ENCODE results near the gene DENND5A. TPM values are rescaled to one million over a fixed set of nuclear protein-coding genes. Genes with fewer than 3 reads are reported as not detected.

DENND5A gene
- total and polyA plus RNA-seq, 8 donors, result 65.7 to 106 (median 96.7) TPM

- H3K27ac ChIP-seq, result no peak overlapping the region
- intact Hi-C loops (cut with DNase I), result no loop called here
- no peaks in the 10 kb centered on the region for H3K9me3 ChIP-seq
- H3K27me3 ChIP-seq, result no peaks in the 10 kb centered on the region
- no peaks in the 10 kb centered on the region for H3K36me3 ChIP-seq
- no peak for DNase-seq
- H3K4me1 ChIP-seq, result no peaks in the 10 kb centered on the region
- TF ChIP-seq, protein P1, sequence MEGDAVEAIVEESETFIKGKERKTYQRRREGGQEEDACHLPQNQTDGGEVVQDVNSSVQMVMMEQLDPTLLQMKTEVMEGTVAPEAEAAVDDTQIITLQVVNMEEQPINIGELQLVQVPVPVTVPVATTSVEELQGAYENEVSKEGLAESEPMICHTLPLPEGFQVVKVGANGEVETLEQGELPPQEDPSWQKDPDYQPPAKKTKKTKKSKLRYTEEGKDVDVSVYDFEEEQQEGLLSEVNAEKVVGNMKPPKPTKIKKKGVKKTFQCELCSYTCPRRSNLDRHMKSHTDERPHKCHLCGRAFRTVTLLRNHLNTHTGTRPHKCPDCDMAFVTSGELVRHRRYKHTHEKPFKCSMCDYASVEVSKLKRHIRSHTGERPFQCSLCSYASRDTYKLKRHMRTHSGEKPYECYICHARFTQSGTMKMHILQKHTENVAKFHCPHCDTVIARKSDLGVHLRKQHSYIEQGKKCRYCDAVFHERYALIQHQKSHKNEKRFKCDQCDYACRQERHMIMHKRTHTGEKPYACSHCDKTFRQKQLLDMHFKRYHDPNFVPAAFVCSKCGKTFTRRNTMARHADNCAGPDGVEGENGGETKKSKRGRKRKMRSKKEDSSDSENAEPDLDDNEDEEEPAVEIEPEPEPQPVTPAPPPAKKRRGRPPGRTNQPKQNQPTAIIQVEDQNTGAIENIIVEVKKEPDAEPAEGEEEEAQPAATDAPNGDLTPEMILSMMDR (IDR thresholded peaks at IDR 0.05), result no peak
- no peak for ATAC-seq
- no peak overlapping the region for H3K4me3 ChIP-seq
These were observed 143.7 kb downstream of the DENND5A start for GRCh38 chr11:9121469-9121796.

- H3K4me1 ChIP-seq, result no peaks in the 10 kb centered on the region
- TF ChIP-seq, protein P1 (IDR thresholded peaks at IDR 0.05), result no peak
- no peak overlapping the region for H3K27ac ChIP-seq
- H3K4me3 ChIP-seq, result no peak overlapping the region
- DNase-seq (no peak), ATAC-seq (no peak)
- H3K9me3 ChIP-seq, result no peaks in the 10 kb centered on the region
- no peaks in the 10 kb centered on the region for H3K27me3 ChIP-seq
- intact Hi-C loops (cut with DNase I), result no loop called here
- no peaks in the 10 kb centered on the region for H3K36me3 ChIP-seq
These were observed 144.3 kb downstream of the DENND5A start for GRCh38 chr11:9120664-9121468.

GRCh38 chr11:9118277-9118676 lies 146.9 kb downstream of the DENND5A start:
- Histone ChIP-seq H3K27ac (no peak overlapping the region), H3K27me3 (no peaks in the 10 kb centered on the region), H3K36me3 (no peaks in the 10 kb centered on the region), H3K9me3 (peaks cover 0 to 8% of the 10 kb centered on the region in 2 donors), H3K4me3 (no peak overlapping the region), H3K4me1 (no peaks in the 10 kb centered on the region)
- intact Hi-C loops (cut with DNase I), result no loop called here
- no peak for ATAC-seq
- DNase-seq, result no peak
- TF ChIP-seq, protein P1 (IDR thresholded peaks at IDR 0.05), result no peak

DNA sequence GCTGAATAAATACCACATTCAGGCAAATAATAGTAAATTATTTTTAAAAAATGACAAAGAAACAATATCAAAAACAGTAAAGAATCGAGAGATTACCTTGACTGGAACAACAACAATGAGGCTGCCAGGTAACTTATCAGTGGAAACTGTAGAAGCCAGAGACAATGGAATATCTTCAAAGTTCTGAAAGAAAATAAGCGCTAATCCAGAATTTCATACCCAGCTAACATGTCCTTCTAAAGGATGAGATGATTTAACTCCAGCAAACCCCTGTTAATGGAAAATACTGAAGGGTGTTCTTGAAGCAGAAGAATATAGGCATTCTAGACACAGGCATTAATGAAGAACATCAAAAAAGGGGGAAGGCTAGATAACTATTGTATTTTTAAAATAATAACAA lies 153.1 kb downstream of the DENND5A start:
- DNase-seq, result no peak
- Histone ChIP-seq H3K4me1 (no peaks in the 10 kb centered on the region), H3K27ac (no peak overlapping the region), H3K27me3 (no peaks in the 10 kb centered on the region), H3K9me3 (peaks cover 0 to 29% of the 10 kb centered on the region in 2 donors), H3K36me3 (no peaks in the 10 kb centered on the region), H3K4me3 (no peak overlapping the region)
- TF ChIP-seq, protein P1 (IDR thresholded peaks at IDR 0.05), result no peak
- no peak for ATAC-seq
- intact Hi-C loops (cut with DNase I), result no loop called here

GRCh38 chr11:9109858-9110731 lies 155.1 kb downstream of the DENND5A start:
- H3K4me3 ChIP-seq, result no peak overlapping the region
- intact Hi-C loops (cut with DNase I), result no loop called here
- H3K4me1 ChIP-seq, result no peaks in the 10 kb centered on the region
- TF ChIP-seq, protein P1 (IDR thresholded peaks at IDR 0.05), result no peak
- H3K27ac ChIP-seq, result no peak overlapping the region
- no peaks in the 10 kb centered on the region for H3K36me3 ChIP-seq
- peaks cover 0 to 29% of the 10 kb centered on the region in 2 donors for H3K9me3 ChIP-seq
- ATAC-seq (no peak), DNase-seq (no peak)
- no peaks in the 10 kb centered on the region for H3K27me3 ChIP-seq
